Measurements from ENCODE around the gene DOCK2.

DNA sequence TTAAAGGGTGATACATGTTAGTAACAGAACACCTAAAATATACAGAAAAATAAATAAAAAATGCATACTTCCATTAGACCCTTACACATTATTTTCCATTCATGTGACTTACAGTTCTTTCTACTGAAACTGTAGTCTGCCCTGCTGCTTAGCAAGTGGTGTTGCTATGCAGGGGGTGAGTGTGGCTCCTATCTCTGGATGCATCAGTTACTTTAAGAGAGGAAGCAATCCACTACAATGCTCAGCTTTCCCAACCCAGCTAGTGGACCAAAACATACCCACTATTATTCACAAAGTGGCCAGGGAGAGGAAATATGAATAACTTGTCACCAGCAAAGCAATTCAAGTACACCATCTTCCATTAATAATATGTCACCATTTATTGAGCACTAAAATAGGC is 121.8 kb downstream of the DOCK2 start:
- no peak for TF ChIP-seq EZH2 (IDR thresholded peaks at IDR 0.05; ENCODE audit: insufficient read depth, poor library complexity, severe bottlenecking)
- TF ChIP-seq EZH2phosphoT487 (IDR thresholded peaks at IDR 0.05; ENCODE audit: insufficient read depth, low read depth), result no peak
